Measurements from ENCODE around the gene PLS3. TPM values are rescaled to one million over a fixed set of nuclear protein-coding genes. Genes with fewer than 3 reads are reported as not detected.
A peak's percentile ranks its signal among the peaks of the same experiment; 100 is the strongest.

Gene PLS3
- total RNA-seq, 1 donor = 358 TPM

- Histone ChIP-seq H3K4me1 (ENCODE audit: insufficient read depth, low read length) (peaks cover 32% of the 10 kb centered on the region), H2AFZ (ENCODE audit: low read length) (no peak overlapping the region), H3K79me2 (ENCODE audit: insufficient read depth, low read length) (peaks cover 90% of the 10 kb centered on the region)
Measured at GRCh38 chrX:115579327-115579726, 18.4 kb downstream of the PLS3 start.

GRCh38 chrX:115579786-115580294, 18.9 kb downstream of the PLS3 start:
- H3K27me3 ChIP-seq (ENCODE audit: insufficient read depth, low read length) = peaks cover 21% of the 10 kb centered on the region
- no peaks in the 10 kb centered on the region for H3K9me3 ChIP-seq (ENCODE audit: low read depth, low read length)
- no peak overlapping the region for H2AFZ ChIP-seq (ENCODE audit: low read length)
- peaks cover 90% of the 10 kb centered on the region for H3K79me2 ChIP-seq (ENCODE audit: insufficient read depth, low read length)
- no peak overlapping the region for H3K4me3 ChIP-seq (ENCODE audit: insufficient read depth, low read length)
- no peak for DNase-seq (ENCODE audit: insufficient read length, low spot score, missing footprints)
- peaks cover 12% of the 10 kb centered on the region for H3K36me3 ChIP-seq (ENCODE audit: insufficient read depth, low read length)
- peaks cover 33% of the 10 kb centered on the region for H3K4me1 ChIP-seq (ENCODE audit: insufficient read depth, low read length)
- TF ChIP-seq CTCF (IDR thresholded peaks at IDR 0.05; ENCODE audit: extremely low read depth, low read depth, low read length) = no peak
- peaks cover 10% of the 10 kb centered on the region for H4K20me1 ChIP-seq (ENCODE audit: insufficient read depth, low read length)
- H3K4me2 ChIP-seq (ENCODE audit: insufficient read depth, low read length) = no peak overlapping the region
- H3K27ac ChIP-seq (ENCODE audit: low read depth, low read length) = no peak overlapping the region

More at GRCh38 chrX:115579327-115579726, 18.4 kb downstream of the PLS3 start:
- Histone ChIP-seq H3K4me2 (ENCODE audit: insufficient read depth, low read length) (no peak overlapping the region), H4K20me1 (ENCODE audit: insufficient read depth, low read length) (peaks cover 10% of the 10 kb centered on the region), H3K36me3 (ENCODE audit: insufficient read depth, low read length) (peaks cover 13% of the 10 kb centered on the region), H3K9me3 (ENCODE audit: low read depth, low read length) (no peaks in the 10 kb centered on the region), H3K4me3 (ENCODE audit: insufficient read depth, low read length) (no peak overlapping the region), H3K27ac (ENCODE audit: low read depth, low read length) (no peak overlapping the region), H3K27me3 (ENCODE audit: insufficient read depth, low read length) (peaks cover 19% of the 10 kb centered on the region)
- no peak for DNase-seq (ENCODE audit: insufficient read length, low spot score, missing footprints)
- no peak for TF ChIP-seq CTCF (IDR thresholded peaks at IDR 0.05; ENCODE audit: extremely low read depth, low read depth, low read length)

- H3K27ac ChIP-seq (ENCODE audit: low read depth, low read length) = peak overlapping the region; percentile 82
- H3K4me2 ChIP-seq (ENCODE audit: insufficient read depth, low read length) = no peak overlapping the region
- TF ChIP-seq CTCF (IDR thresholded peaks at IDR 0.05; ENCODE audit: extremely low read depth, low read depth, low read length) = no peak
Measured at GRCh38 chrX:115581759-115582615, 21.0 kb downstream of the PLS3 start.

More at GRCh38 chrX:115581759-115582615, 21.0 kb downstream of the PLS3 start:
- H4K20me1 ChIP-seq (ENCODE audit: insufficient read depth, low read length) = peaks cover 10% of the 10 kb centered on the region
- no peak overlapping the region for H3K4me3 ChIP-seq (ENCODE audit: insufficient read depth, low read length)
- H3K79me2 ChIP-seq (ENCODE audit: insufficient read depth, low read length) = peaks cover 79% of the 10 kb centered on the region
- no peak for DNase-seq (ENCODE audit: insufficient read length, low spot score, missing footprints)
- H3K27me3 ChIP-seq (ENCODE audit: insufficient read depth, low read length) = peaks cover 21% of the 10 kb centered on the region
- no peaks in the 10 kb centered on the region for H3K9me3 ChIP-seq (ENCODE audit: low read depth, low read length)
- no peak overlapping the region for H2AFZ ChIP-seq (ENCODE audit: low read length)
- H3K36me3 ChIP-seq (ENCODE audit: insufficient read depth, low read length) = peaks cover 6% of the 10 kb centered on the region
- H3K4me1 ChIP-seq (ENCODE audit: insufficient read depth, low read length) = peaks cover 33% of the 10 kb centered on the region

Measured in osteoblast (primary cell).